Right atrium auricular region (tissue), 2 donors: ENCODE data around the gene PTAR1. TPM values are rescaled to one million over a fixed set of nuclear protein-coding genes. Genes with fewer than 3 reads are reported as not detected.
A peak's percentile ranks its signal among the peaks of the same experiment; 100 is the strongest.

Experiments
- DNase-seq: peaks from one replicate; pipeline ENCODE4 v3.0.0-alpha.2; 2019; ENCODE audit warnings: low spot score
- H3K27ac ChIP-seq, 2 donors: fragments of 200-600 bp; sonication (generic); 1 replicate in 1 of 2; 2 replicates in 1 of 2; pipeline ENCODE4 v1.5.1; 2016 to 2019
- H3K27me3 ChIP-seq, 2 donors: fragments of 200-600 bp; sonication (generic); one replicate each; pipeline versions ENCODE4 v1.5.1 to v1.6.0; 2017 to 2019
- H3K36me3 ChIP-seq: fragments of 200-600 bp; sonication (generic); one replicate; pipeline ENCODE4 v1.5.1; 2016
- H3K4me1 ChIP-seq, 2 donors: fragments of 200-600 bp; sonication (generic); one replicate each; pipeline versions ENCODE4 v1.5.1 to v1.6.0; 2017 to 2019
- H3K4me3 ChIP-seq, 2 donors: fragments of 200-600 bp; sonication (generic); 1 replicate in 1 of 2; 2 replicates in 1 of 2; pipeline ENCODE4 v1.5.1; 2017 to 2019; ENCODE audit warnings: mild to moderate bottlenecking in 1 of 2, moderate library complexity in 1 of 2
- H3K9me3 ChIP-seq, 2 donors: fragments of 200-600 bp; sonication (generic); one replicate each; pipeline ENCODE4 v1.5.1; 2019
- total RNA-seq, 2 donors: library from RNA; depleted of rRNA; stranded (reverse); fragments of >200 nt; gene quantifications; one replicate each; pipeline ENCODE4 v1.1.0, GENCODE V29; 2016
- TF ChIP-seq, protein P1 (sequence below), 2 donors: fragments of 200-600 bp; sonication (generic); IDR thresholded peaks; one replicate each; pipeline ENCODE4 v1.5.1; 2019; ENCODE audit warnings: antibody characterized with exemption in 2 of 2

Gene PTAR1
- total RNA-seq, 2 donors from 2014 or later = 29.2 to 32.1 TPM

DNA sequence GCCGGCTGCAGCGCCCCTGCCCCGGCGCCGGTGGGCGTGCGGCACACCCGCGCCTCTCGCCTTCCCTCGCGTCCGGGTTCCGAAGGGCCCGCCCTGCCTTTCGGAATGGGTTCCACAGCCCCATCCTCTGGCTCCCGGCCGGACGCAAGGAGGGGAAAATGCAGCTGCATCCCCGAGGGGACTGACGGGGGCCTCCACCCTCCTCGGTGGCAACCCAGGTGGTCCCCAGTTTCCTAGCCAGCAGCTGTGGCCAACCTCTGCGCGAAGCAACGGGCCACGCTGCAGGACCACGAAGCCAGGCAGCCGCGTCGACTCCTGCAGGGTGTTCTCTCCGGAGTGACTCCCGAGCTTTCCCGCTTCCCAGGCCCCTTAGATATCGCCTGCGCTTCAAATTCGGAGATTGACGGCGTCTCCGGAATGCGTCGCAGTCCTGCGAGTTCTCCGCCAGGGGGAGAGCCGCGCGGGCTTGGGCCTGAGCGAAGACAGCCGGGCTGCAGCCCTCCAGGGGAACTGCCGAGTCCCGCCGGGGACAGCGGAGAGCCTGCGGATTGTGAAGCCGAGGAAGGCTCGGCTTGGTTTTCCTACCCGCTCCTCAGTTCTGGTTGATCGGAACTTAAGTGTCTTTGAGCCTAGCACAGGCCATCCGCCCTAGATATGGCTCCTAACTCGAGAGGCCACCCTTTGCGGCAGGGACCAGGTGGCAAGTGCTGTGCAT is 87.1 kb downstream of the PTAR1 start:
- DNase-seq = peak; percentile 84
- no peaks in the 10 kb centered on the region for H3K27me3 ChIP-seq
- H3K4me3 ChIP-seq = peak overlapping the region; percentile 88 to 91
- peak overlapping the region; percentile 77 to 89 for H3K27ac ChIP-seq
- TF ChIP-seq, protein P1, sequence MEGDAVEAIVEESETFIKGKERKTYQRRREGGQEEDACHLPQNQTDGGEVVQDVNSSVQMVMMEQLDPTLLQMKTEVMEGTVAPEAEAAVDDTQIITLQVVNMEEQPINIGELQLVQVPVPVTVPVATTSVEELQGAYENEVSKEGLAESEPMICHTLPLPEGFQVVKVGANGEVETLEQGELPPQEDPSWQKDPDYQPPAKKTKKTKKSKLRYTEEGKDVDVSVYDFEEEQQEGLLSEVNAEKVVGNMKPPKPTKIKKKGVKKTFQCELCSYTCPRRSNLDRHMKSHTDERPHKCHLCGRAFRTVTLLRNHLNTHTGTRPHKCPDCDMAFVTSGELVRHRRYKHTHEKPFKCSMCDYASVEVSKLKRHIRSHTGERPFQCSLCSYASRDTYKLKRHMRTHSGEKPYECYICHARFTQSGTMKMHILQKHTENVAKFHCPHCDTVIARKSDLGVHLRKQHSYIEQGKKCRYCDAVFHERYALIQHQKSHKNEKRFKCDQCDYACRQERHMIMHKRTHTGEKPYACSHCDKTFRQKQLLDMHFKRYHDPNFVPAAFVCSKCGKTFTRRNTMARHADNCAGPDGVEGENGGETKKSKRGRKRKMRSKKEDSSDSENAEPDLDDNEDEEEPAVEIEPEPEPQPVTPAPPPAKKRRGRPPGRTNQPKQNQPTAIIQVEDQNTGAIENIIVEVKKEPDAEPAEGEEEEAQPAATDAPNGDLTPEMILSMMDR (IDR thresholded peaks at IDR 0.05) = peak; percentile 88 to 94
- no peaks in the 10 kb centered on the region for H3K9me3 ChIP-seq
- H3K4me1 ChIP-seq = peaks cover 0 to 20% of the 10 kb centered on the region in 2 donors
- H3K36me3 ChIP-seq = no peaks in the 10 kb centered on the region

DNA sequence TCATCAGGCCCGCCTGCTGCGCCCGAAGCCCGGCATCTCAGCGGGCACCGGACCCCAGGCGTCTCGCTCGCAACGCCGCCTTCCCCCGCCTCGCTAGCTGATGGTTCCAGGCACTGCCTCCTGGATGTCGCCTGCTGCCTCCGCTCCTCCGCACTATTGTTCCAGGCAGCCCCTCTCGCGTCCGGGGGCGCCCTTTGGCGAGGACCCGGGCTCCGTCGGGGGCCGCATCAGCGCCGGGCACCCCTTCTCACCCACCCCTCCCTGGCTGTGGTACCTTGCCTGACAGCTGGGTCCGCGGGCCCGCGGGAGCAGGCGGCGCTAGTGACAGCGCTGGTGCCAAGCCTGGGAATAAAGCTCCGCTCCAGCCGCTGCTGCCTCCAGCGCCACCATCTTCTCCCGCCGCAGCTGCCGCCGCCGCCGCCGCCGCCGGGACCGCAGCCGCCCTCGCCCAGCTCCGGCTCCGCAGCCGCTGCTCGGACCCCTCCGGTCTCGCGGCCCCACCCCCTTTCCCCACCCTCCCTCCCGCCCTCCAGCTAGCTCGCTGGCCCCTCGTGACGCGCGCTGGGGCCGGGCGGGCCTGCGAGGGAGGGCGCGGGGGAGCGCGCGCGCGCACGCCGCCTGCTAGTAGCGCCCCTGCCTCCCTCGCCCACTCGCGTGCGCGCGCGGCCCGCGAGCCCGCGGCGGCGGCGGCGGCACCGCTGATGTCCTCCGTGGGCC is 87.8 kb downstream of the PTAR1 start, which contains the start of gene APBA1:
Gene APBA1 (minus strand): TSS at position 493 of the 717 bp plus-strand sequence.
- H3K27me3 ChIP-seq = no peaks in the 10 kb centered on the region
- DNase-seq = no peak
- H3K4me3 ChIP-seq = peak within 1 kb of the TSS; percentile 88 to 91
- TF ChIP-seq, protein P1 (IDR thresholded peaks at IDR 0.05) = peak in 1 of 2 donors; percentile 33
- no peaks in the 10 kb centered on the region for H3K9me3 ChIP-seq
- no peaks in the 10 kb centered on the region for H3K36me3 ChIP-seq
- H3K27ac ChIP-seq = peak within 1 kb of the TSS; percentile 86 to 89
- peaks cover 0 to 20% of the 10 kb centered on the region in 2 donors for H3K4me1 ChIP-seq

DNA sequence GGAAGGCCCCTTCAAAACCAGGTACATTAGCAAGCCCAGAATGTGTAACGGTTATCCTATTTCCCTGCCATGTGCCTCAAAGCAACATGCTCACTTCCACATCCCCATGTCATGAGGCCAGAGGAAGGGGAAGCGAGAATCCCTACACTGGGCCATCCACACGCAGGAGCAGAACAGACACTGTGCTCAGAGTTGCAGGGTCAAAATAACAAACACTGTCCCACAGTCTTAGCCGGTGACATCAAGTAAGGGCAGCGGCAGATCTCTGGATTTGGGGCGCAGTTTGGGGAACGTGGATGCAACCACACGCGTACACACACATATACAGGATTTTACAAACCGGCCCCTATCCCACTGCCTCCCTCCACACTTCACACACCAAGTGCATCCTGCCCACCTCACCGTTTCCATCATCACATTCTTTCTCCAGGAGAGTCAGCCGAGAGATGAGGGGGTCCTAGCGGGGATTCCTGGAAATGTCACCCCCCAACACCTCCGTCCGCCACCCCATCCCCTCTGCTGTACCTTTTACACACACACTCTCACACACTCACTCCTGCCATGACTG is 88.4 kb downstream of the PTAR1 start:
- Histone ChIP-seq H3K27me3 (no peaks in the 10 kb centered on the region), H3K4me3 (peak overlapping the region; percentile 88 to 91), H3K4me1 (peaks cover 0 to 20% of the 10 kb centered on the region in 2 donors), H3K9me3 (no peaks in the 10 kb centered on the region), H3K27ac (peak overlapping the region; percentile 79 to 86), H3K36me3 (no peaks in the 10 kb centered on the region)
- TF ChIP-seq, protein P1 (IDR thresholded peaks at IDR 0.05) = no peak
- DNase-seq = peak; percentile 63

DNA sequence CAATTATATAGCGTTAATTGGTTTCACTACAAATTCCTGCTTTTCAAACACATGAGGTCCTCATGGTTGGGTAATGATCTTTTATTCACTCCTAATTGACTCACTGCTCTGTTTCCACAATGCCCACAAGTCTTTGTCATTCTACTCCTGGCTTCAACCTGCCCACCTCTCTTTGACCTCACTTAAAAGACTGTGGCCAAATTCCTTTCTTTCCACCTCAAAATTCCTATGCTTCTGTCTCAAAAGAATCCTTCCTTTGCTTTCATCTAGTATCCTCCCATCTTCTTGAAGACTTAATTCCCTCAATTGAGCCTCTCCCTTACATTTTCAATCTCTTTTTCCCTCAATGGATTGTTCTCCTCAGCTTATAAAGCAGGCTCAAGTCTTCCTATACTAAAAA is 92.5 kb downstream of the PTAR1 start:
- TF ChIP-seq, protein P1 (IDR thresholded peaks at IDR 0.05) = no peak
- peaks cover 0 to 13% of the 10 kb centered on the region in 2 donors for H3K4me1 ChIP-seq

DNA sequence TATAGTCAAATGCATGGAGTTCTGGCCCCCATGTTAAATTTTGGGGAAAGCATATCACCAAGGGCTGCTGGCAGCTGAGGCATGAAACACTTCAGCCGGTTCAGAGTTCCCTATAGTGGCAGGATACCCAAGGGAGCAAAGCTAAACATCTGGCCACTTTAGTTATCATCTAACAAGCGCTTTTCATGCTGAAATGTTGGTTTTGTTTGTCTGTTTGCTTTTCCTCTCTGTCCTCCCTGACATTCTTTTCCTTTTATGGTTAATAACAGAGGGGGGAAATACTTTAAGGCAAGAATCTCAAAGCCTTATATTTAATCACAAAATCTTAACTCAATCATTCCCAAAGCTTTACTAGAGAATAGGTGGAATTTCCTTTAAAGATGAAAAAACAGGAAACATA is 99.5 kb downstream of the PTAR1 start:
- Histone ChIP-seq H3K36me3 (no peaks in the 10 kb centered on the region), H3K4me1 (no peaks in the 10 kb centered on the region), H3K27ac (no peak overlapping the region), H3K27me3 (no peaks in the 10 kb centered on the region), H3K9me3 (no peaks in the 10 kb centered on the region), H3K4me3 (no peak overlapping the region)
- TF ChIP-seq, protein P1 (IDR thresholded peaks at IDR 0.05) = no peak
- DNase-seq = no peak

More for the DNA sequence above, 92.5 kb downstream of the PTAR1 start:
- no peak overlapping the region for H3K4me3 ChIP-seq
- no peaks in the 10 kb centered on the region for H3K36me3 ChIP-seq
- DNase-seq = no peak
- H3K9me3 ChIP-seq = no peaks in the 10 kb centered on the region
- H3K27ac ChIP-seq = no peak overlapping the region
- H3K27me3 ChIP-seq = no peaks in the 10 kb centered on the region

Other genes with a start within 250 kb of the PTAR1 start
- 10 to 100 TPM in 1 of 2 donors, 1 to 10 TPM in 1; 5.6 to 12.1 TPM for gene APBA1, start 87.6 kb downstream of the PTAR1 start, total RNA-seq
- gene CFAP95, start 60.8 kb upstream of the PTAR1 start, total RNA-seq = not detected